ENCODE data around the gene IGFBP2. TPM values are rescaled to one million over a fixed set of nuclear protein-coding genes. Genes with fewer than 3 reads are reported as not detected.

The IGFBP2 gene
- total RNA-seq, 2 experiments from 2014 or later = 123 to 124 TPM

- Mint-ChIP-seq H3K27ac (no peak overlapping the region), H3K9me3 (no peaks in the 10 kb centered on the region), H3K27me3 (no peaks in the 10 kb centered on the region), H3K36me3 (ENCODE audit: low read depth) (peaks cover 5% of the 10 kb centered on the region), H3K4me1 (ENCODE audit: low read depth) (no peaks in the 10 kb centered on the region), H3K4me3 (no peak overlapping the region)
- DNase-seq (no peak), ATAC-seq (no peak)
- intact Hi-C loops (cut with micrococcal nuclease) = no loop called here
- ChIA-PET POLR2A (interaction anchor here (0.6 to 0.9 kb wide), 2 partner anchors 10 to 1122 kb away, joined by 3 read pairs; no protein-coding TSS in a partner anchor), CTCF (interaction anchor here (12.7 kb wide), 1 partner anchor 140 kb away, joined by 311 read pairs; no protein-coding TSS in a partner anchor)
- TF ChIP-seq CTCF (IDR thresholded peaks at IDR 0.05) = no peak
Observed at GRCh38 chr2:216661051-216661450, 27.8 kb downstream of the IGFBP2 start.

- peak; percentile 23 for TF ChIP-seq CTCF (IDR thresholded peaks at IDR 0.05)
- ATAC-seq (no peak), DNase-seq (peak; percentile 51)
- ChIA-PET POLR2A (interaction anchor here (0.9 kb wide), 1 partner anchor 10 kb away, joined by 3 read pairs; no protein-coding TSS in a partner anchor), CTCF (interaction anchor here (0.6 to 12.7 kb wide), 5 partner anchors 9 to 603 kb away, joined by 3 to 311 read pairs (median 3); no protein-coding TSS in a partner anchor)
- Mint-ChIP-seq H3K27ac (no peak overlapping the region), H3K4me1 (ENCODE audit: low read depth) (no peaks in the 10 kb centered on the region), H3K4me3 (no peak overlapping the region), H3K9me3 (no peaks in the 10 kb centered on the region), H3K36me3 (ENCODE audit: low read depth) (peaks cover 5% of the 10 kb centered on the region), H3K27me3 (no peaks in the 10 kb centered on the region)
- intact Hi-C loops (cut with micrococcal nuclease) = no loop called here
Observed at GRCh38 chr2:216661639-216662375, 28.6 kb downstream of the IGFBP2 start.

- DNase-seq (no peak), ATAC-seq (no peak)
- ChIA-PET CTCF (interaction anchor here (1.0 to 12.7 kb wide), 4 partner anchors 21 to 259 kb away, joined by 3 to 311 read pairs (median 4); no protein-coding TSS in a partner anchor), POLR2A (interaction anchor here (1.0 to 1.5 kb wide), 2 partner anchors 147 to 156 kb away, joined by 3 read pairs; no protein-coding TSS in a partner anchor)
- Mint-ChIP-seq H3K27ac (no peak overlapping the region), H3K36me3 (ENCODE audit: low read depth) (peaks cover 5% of the 10 kb centered on the region), H3K9me3 (no peaks in the 10 kb centered on the region), H3K4me3 (no peak overlapping the region), H3K27me3 (no peaks in the 10 kb centered on the region), H3K4me1 (ENCODE audit: low read depth) (no peaks in the 10 kb centered on the region)
- intact Hi-C loops (cut with micrococcal nuclease) = no loop called here
- no peak for TF ChIP-seq CTCF (IDR thresholded peaks at IDR 0.05)
Observed at GRCh38 chr2:216663106-216663505, 29.9 kb downstream of the IGFBP2 start.

GRCh38 chr2:216663846-216664245 lies 30.6 kb downstream of the IGFBP2 start:
- DNase-seq (no peak), ATAC-seq (no peak)
- intact Hi-C loops (cut with micrococcal nuclease) = no loop called here
- H3K36me3 Mint-ChIP-seq (ENCODE audit: low read depth) = peaks cover 5% of the 10 kb centered on the region
- no peaks in the 10 kb centered on the region for H3K4me1 Mint-ChIP-seq (ENCODE audit: low read depth)
- ChIA-PET CTCF (interaction anchor here (0.9 to 12.7 kb wide), 6 partner anchors 14 to 259 kb away, joined by 3 to 311 read pairs (median 3); no protein-coding TSS in a partner anchor), POLR2A (interaction anchor here (1.0 to 1.5 kb wide), 2 partner anchors 148 to 156 kb away, joined by 3 read pairs; no protein-coding TSS in a partner anchor)
- no peak overlapping the region for H3K27ac Mint-ChIP-seq
- no peaks in the 10 kb centered on the region for H3K9me3 Mint-ChIP-seq
- no peaks in the 10 kb centered on the region for H3K27me3 Mint-ChIP-seq
- H3K4me3 Mint-ChIP-seq = no peak overlapping the region
- no peak for TF ChIP-seq CTCF (IDR thresholded peaks at IDR 0.05)

GRCh38 chr2:216664593-216665034 lies 31.4 kb downstream of the IGFBP2 start:
- intact Hi-C loops (cut with micrococcal nuclease) = no loop called here
- Mint-ChIP-seq H3K27ac (no peak overlapping the region), H3K4me1 (ENCODE audit: low read depth) (no peaks in the 10 kb centered on the region), H3K4me3 (no peak overlapping the region), H3K27me3 (no peaks in the 10 kb centered on the region), H3K36me3 (ENCODE audit: low read depth) (peaks cover 5% of the 10 kb centered on the region), H3K9me3 (no peaks in the 10 kb centered on the region)
- TF ChIP-seq CTCF (IDR thresholded peaks at IDR 0.05) = no peak
- POLR2A ChIA-PET = interaction anchor here (1.5 kb wide), 1 partner anchor 157 kb away, joined by 3 read pairs; no protein-coding TSS in a partner anchor
- DNase-seq = peak; percentile 24
- CTCF ChIA-PET = interaction anchor here (0.6 to 12.7 kb wide), 5 partner anchors 11 to 143 kb away, joined by 3 to 311 read pairs (median 3); no protein-coding TSS in a partner anchor
- ATAC-seq = peak; percentile 21
